H1 (cell line): ENCODE results near the gene SLAMF1.

Experiments
- BCL11A ChIP-seq, 2 experiments: IDR thresholded peaks; one replicate each; pipeline ENCODE4 v1.6.1; 2011; ENCODE audit warnings: low read depth in 2 of 2, low read length in 2 of 2, mild to moderate bottlenecking in 2 of 2
- CTBP2 ChIP-seq: IDR thresholded peaks from 2 replicates; pipeline ENCODE4 v1.7.0; 2011; ENCODE audit warnings: borderline replicate concordance, mild to moderate bottlenecking, moderate library complexity, mixed read lengths, low read length; ENCODE audit not compliant: insufficient read depth, insufficient read length
- CTCF ChIP-seq, 3 experiments: IDR thresholded peaks; 1 replicate in 2 of 3; 2 replicates in 1 of 3; pipeline versions ENCODE4 v1.5.1 to v1.6.1; 2011; ENCODE audit warnings: low read length in 3 of 3, mild to moderate bottlenecking in 3 of 3, inconsistent platforms in 2 of 3, low read depth in 1 of 3, moderate library complexity in 1 of 3; ENCODE audit not compliant: insufficient read depth in 1 of 3; ENCODE audit errors: control extremely low read depth in 1 of 3
- JUN ChIP-seq: IDR thresholded peaks from 2 replicates; pipeline ENCODE4 v1.6.1; 2011; ENCODE audit warnings: low read depth, mild to moderate bottlenecking, improper control_type of control experiment, low read length
- SIN3A ChIP-seq, 2 experiments: IDR thresholded peaks in 1 of 2; conservative IDR thresholded peaks in 1 of 2; 2 replicates each; pipeline ENCODE4 v1.6.1; 2011 to 2012; ENCODE audit warnings: low read length in 2 of 2, improper control_type of control experiment in 1 of 2, low read depth in 1 of 2, mild to moderate bottlenecking in 1 of 2
- SRF ChIP-seq: IDR thresholded peaks from 2 replicates; pipeline ENCODE4 v1.6.1; 2011; ENCODE audit warnings: mild to moderate bottlenecking, low read depth, low read length, moderate library complexity
- TF ChIP-seq, protein P1 (sequence below): IDR thresholded peaks from 2 replicates; pipeline ENCODE4 v1.6.1; 2012; ENCODE audit warnings: low read length, inconsistent platforms
- TF ChIP-seq, protein P2 (sequence below): IDR thresholded peaks from 2 replicates; pipeline ENCODE4 v1.6.1; 2012; ENCODE audit warnings: inconsistent platforms

- TF ChIP-seq CTCF (IDR thresholded peaks at IDR 0.05; ENCODE audit: control extremely low read depth in 1 of 3, insufficient read depth in 1 of 3, low read depth in 1 of 3, low read length in 3 of 3) (no peak), BCL11A (IDR thresholded peaks at IDR 0.05; ENCODE audit: low read depth in 2 of 2, low read length in 2 of 2) (no peak), CTBP2 (no peak), JUN (no peak), SIN3A (conservative IDR thresholded peaks at IDR 0.05 in 1 of 2, IDR thresholded peaks at IDR 0.05 in 1 of 2; ENCODE audit: low read depth in 1 of 2, low read length in 2 of 2) (no peak), SRF (no peak)
- TF ChIP-seq, protein P1, sequence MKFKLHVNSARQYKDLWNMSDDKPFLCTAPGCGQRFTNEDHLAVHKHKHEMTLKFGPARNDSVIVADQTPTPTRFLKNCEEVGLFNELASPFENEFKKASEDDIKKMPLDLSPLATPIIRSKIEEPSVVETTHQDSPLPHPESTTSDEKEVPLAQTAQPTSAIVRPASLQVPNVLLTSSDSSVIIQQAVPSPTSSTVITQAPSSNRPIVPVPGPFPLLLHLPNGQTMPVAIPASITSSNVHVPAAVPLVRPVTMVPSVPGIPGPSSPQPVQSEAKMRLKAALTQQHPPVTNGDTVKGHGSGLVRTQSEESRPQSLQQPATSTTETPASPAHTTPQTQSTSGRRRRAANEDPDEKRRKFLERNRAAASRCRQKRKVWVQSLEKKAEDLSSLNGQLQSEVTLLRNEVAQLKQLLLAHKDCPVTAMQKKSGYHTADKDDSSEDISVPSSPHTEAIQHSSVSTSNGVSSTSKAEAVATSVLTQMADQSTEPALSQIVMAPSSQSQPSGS: no peak
- TF ChIP-seq, protein P2, sequence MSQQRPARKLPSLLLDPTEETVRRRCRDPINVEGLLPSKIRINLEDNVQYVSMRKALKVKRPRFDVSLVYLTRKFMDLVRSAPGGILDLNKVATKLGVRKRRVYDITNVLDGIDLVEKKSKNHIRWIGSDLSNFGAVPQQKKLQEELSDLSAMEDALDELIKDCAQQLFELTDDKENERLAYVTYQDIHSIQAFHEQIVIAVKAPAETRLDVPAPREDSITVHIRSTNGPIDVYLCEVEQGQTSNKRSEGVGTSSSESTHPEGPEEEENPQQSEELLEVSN: no peak
Observed at GRCh38 chr1:160644399-160644798, 2.4 kb downstream of the SLAMF1 start.
